GM12878 (cell line): ENCODE results near the gene LRBA. TPM values are rescaled to one million over a fixed set of nuclear protein-coding genes. Genes with fewer than 3 reads are reported as not detected.

Source experiments
- ATAC-seq: fragments of 200-7000 bp; cut with Tn5 transposase; 3 replicates; pipeline ENCODE4 v1.9.1; 2020; ENCODE audit warnings: mild to moderate bottlenecking, moderate library complexity
- BruUV-seq: library from RNA; stranded (reverse); fragments of 400-500 nt; replicated peaks from 2 replicates; lab custom pipeline; 2021; lab: Mats Ljungman, UMichigan
- CTCF ChIA-PET: fragments of 300-600 bp; sonication (Branson Sonifier 250); formaldehyde crosslinking; extraction: SDS; loops from one replicate; lab custom pipeline; 2021; ENCODE audit warnings: inconsistent platforms; lab: Yijun Ruan, JAX
- POLR2A ChIA-PET: fragments of 350-600 bp; formaldehyde crosslinking; extraction: SDS; loops from one replicate; lab custom pipeline; 2021; ENCODE audit warnings: inconsistent platforms; lab: Charles Lee
- RAD21 ChIA-PET: fragments of 300-600 bp; sonication (Branson Sonifier 250); formaldehyde crosslinking; loops from one replicate; lab custom pipeline; 2023; ENCODE audit warnings: antibody characterized with exemption; ENCODE audit not compliant: unreplicated experiment; lab: Charles Lee
- SMC1A ChIA-PET: fragments of 300-600 bp; sonication (Branson Sonifier 250); formaldehyde crosslinking; loops from one replicate; lab custom pipeline; 2023; ENCODE audit not compliant: unreplicated experiment, uncharacterized antibody; lab: Charles Lee
- DNase-seq: peaks from one replicate; pipeline ENCODE4 v3.0.0-alpha.2; 2011; ENCODE audit warnings: low read depth, low spot score
- FAIRE-seq: peaks from 3 replicates; lab custom pipeline; 2011; peaks lifted over from hg19 to GRCh38; lab: Jason Lieb, UNC
- H2AFZ ChIP-seq: 2 replicates; pipeline ENCODE4 v1.6.0; 2011; ENCODE audit warnings: low read depth, low read length, control low read depth; ENCODE audit not compliant: control insufficient read depth
- H3K27ac ChIP-seq: 2 replicates; pipeline ENCODE4 v1.5.1; 2011; ENCODE audit warnings: control low read depth; ENCODE audit not compliant: control insufficient read depth, insufficient read depth
- H3K27me3 ChIP-seq, 2 experiments: replicated peaks in 1 of 2; 2 replicates each; pipeline versions ENCODE4 v1.6.0 to v1.6.1; 2011; ENCODE audit warnings: low read length in 1 of 2; ENCODE audit not compliant: control insufficient read depth in 2 of 2, insufficient read depth in 2 of 2
- H3K36me3 ChIP-seq, 2 experiments: 2 replicates each; pipeline ENCODE4 v1.5.1; 2011; ENCODE audit warnings: low read length in 1 of 2; ENCODE audit not compliant: control insufficient read depth in 2 of 2, insufficient read depth in 2 of 2
- H3K4me1 ChIP-seq: 2 replicates; pipeline ENCODE4 v1.6.1; 2011; ENCODE audit warnings: mild to moderate bottlenecking, low read length, moderate library complexity, mixed read lengths; ENCODE audit not compliant: control insufficient read depth, insufficient read depth
- H3K4me2 ChIP-seq: 2 replicates; pipeline ENCODE4 v1.6.0; 2011; ENCODE audit warnings: control low read depth; ENCODE audit not compliant: control insufficient read depth, insufficient read depth
- H3K4me3 ChIP-seq: fragments of 200-600 bp; sonication (generic); 2 replicates; pipeline ENCODE4 v1.5.1; 2016
- H3K79me2 ChIP-seq: 2 replicates; pipeline ENCODE4 v1.6.0; 2011; ENCODE audit warnings: low read length; ENCODE audit not compliant: control insufficient read depth, insufficient read depth
- H3K9ac ChIP-seq: 2 replicates; pipeline ENCODE4 v1.8.0; 2011; ENCODE audit warnings: low read length, control low read depth, mixed read lengths; ENCODE audit not compliant: control insufficient read depth, insufficient read depth
- H3K9me3 ChIP-seq: replicated peaks from 3 replicates; pipeline ENCODE4 v1.5.1; 2011; ENCODE audit warnings: mild to moderate bottlenecking, low read length; ENCODE audit not compliant: control insufficient read depth, insufficient read depth
- H4K20me1 ChIP-seq: 2 replicates; pipeline ENCODE4 v1.6.0; 2011; ENCODE audit not compliant: control insufficient read depth, insufficient read depth
- EP300 ChIP-seq, 2 experiments: fragments of 150-350 bp in 1 of 2; IDR thresholded peaks; 2 replicates each; pipeline ENCODE4 v1.6.1; 2011 to 2012; ENCODE audit warnings: low read depth in 2 of 2, low read length in 2 of 2, borderline replicate concordance in 1 of 2, improper control_type of control experiment in 1 of 2, inconsistent platforms in 1 of 2; ENCODE audit not compliant: control insufficient read depth in 1 of 2
- IRF5 ChIP-seq: fragments of 450-650 bp; IDR thresholded peaks from 2 replicates; pipeline ENCODE4 v1.6.1; 2017; ENCODE audit warnings: borderline replicate concordance
- NKRF ChIP-seq: fragments of 450-650 bp; conservative IDR thresholded peaks from 2 replicates; pipeline ENCODE4 v1.6.1; 2017; ENCODE audit warnings: mild to moderate bottlenecking, moderate library complexity
- NR2C2 ChIP-seq: IDR thresholded peaks from 2 replicates; pipeline ENCODE4 v1.6.1; 2011; ENCODE audit warnings: borderline replicate concordance, low read depth; ENCODE audit not compliant: control insufficient read depth, insufficient read length
- PKNOX1 ChIP-seq: fragments of 450-650 bp; IDR thresholded peaks from 2 replicates; pipeline ENCODE4 v1.6.1; 2016; ENCODE audit warnings: mild to moderate bottlenecking
- POLR2A ChIP-seq: IDR thresholded peaks from 2 replicates; pipeline ENCODE4 v1.6.1; 2011; ENCODE audit warnings: low read depth, mild to moderate bottlenecking, low read length
- RFX5 ChIP-seq: IDR thresholded peaks from 2 replicates; pipeline ENCODE4 v1.6.1; 2011; ENCODE audit warnings: low read depth, low read length, improper control_type of control experiment
- SMARCA5 ChIP-seq: fragments of 450-650 bp; IDR thresholded peaks from 2 replicates; pipeline ENCODE4 v1.6.1; 2017; ENCODE audit warnings: mild to moderate bottlenecking
- ZNF384 ChIP-seq: IDR thresholded peaks from 2 replicates; pipeline ENCODE4 v1.6.1; 2012; ENCODE audit warnings: low read depth, mild to moderate bottlenecking, low read length, improper control_type of control experiment, borderline replicate concordance
- WGBS: methylation state at CpG from one replicate; pipeline ENCODE4 v1.1.6; 2016; ENCODE audit warnings: low lambda C conversion rate; ENCODE audit not compliant: insufficient replicate concordance, insufficient coverage; ENCODE audit errors: missing lambda C conversion rate; 5-methylcytosine and 5-hydroxymethylcytosine counted together
- in situ Hi-C: fragments of 300-500 bp; cut with MboI; formaldehyde crosslinking; loops from 9 replicates; pipeline ENCODE4 v1.14.3; 2018; ENCODE audit warnings: mixed read lengths
- intact Hi-C: fragments of 100-400 bp; cut with micrococcal nuclease; formaldehyde crosslinking; loops from one replicate; pipeline ENCODE4 v1.14.2; 2022; ENCODE audit not compliant: unreplicated experiment
- polyA plus RNA-seq, 11 experiments: library from polyadenylated mRNA; depleted of rRNA in 4 of 11; unstranded in 6 of 11; stranded (reverse) in 5 of 11; fragments of >200 nt; fragmentation: Nextera tagmentation in 4 of 11; fragmentation: Illumina TruSeq in 1 of 11; extraction: Ambion mirVana in 4 of 11; extraction: Trizol in 1 of 11; gene quantifications; 1 replicate in 1 of 11; 2 replicates in 10 of 11; pipeline versions ENCODE4 v1.2.1 to v1.2.3, GENCODE V29; 2011 to 2016; ENCODE audit warnings: inconsistent platforms in 2 of 11, missing spikeins in 2 of 11, low read depth in 1 of 11
- total RNA-seq, 4 experiments: library from RNA; depleted of rRNA in 3 of 4; stranded (reverse); fragments of >200 nt in 3 of 4; fragmentation: Illumina TruSeq in 1 of 4; extraction: Trizol in 1 of 4; gene quantifications; 2 replicates each; pipeline versions ENCODE4 v1.2.1 to v1.2.3, GENCODE V29; 2013 to 2021
- TF ChIP-seq, protein P1 (sequence below): IDR thresholded peaks from 2 replicates; pipeline ENCODE4 v1.6.1; 2012; ENCODE audit warnings: low read depth, low read length, improper control_type of control experiment
- TF ChIP-seq, protein P2 (sequence below): fragments of 450-650 bp; formaldehyde crosslinking; IDR thresholded peaks from 2 replicates; pipeline ENCODE4 v1.4.0; 2020; ENCODE audit warnings: mild to moderate bottlenecking, moderate library complexity

Gene LRBA
- total and polyA plus RNA-seq, 10 of the 15 experiments (the other 5 are each of a cell fraction or from before 2014, with no cell fraction given) = 20.3 to 93.4 (median 55.0) TPM

- FAIRE-seq (no peak), DNase-seq (no peak), ATAC-seq (no peak)
- Histone ChIP-seq H3K4me1 (no peaks in the 10 kb centered on the region), H3K36me3 (no peaks in the 10 kb centered on the region), H3K4me2 (no peak overlapping the region), H2AFZ (no peak overlapping the region), H3K9ac (no peak overlapping the region), H3K27me3 (no peaks in the 10 kb centered on the region; a peak in 1 of 4 replicates), H3K4me3 (no peak overlapping the region), H3K27ac (no peak overlapping the region), H3K79me2 (no peaks in the 10 kb centered on the region), H3K9me3 (no peaks in the 10 kb centered on the region), H4K20me1 (no peaks in the 10 kb centered on the region)
- RAD21 ChIA-PET = no interaction called here
- TF ChIP-seq POLR2A (no peak), NR2C2 (no peak), EP300 (IDR thresholded peaks at IDR 0.05; ENCODE audit: borderline replicate concordance in 1 of 2, control insufficient read depth in 1 of 2, low read depth in 2 of 2, low read length in 2 of 2) (no peak), PKNOX1 (no peak), NKRF (no peak), ZNF384 (no peak), RFX5 (no peak), SMARCA5 (no peak), IRF5 (no peak)
- TF ChIP-seq, protein P1, sequence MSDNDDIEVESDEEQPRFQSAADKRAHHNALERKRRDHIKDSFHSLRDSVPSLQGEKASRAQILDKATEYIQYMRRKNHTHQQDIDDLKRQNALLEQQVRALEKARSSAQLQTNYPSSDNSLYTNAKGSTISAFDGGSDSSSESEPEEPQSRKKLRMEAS = no peak
- TF ChIP-seq, protein P2, sequence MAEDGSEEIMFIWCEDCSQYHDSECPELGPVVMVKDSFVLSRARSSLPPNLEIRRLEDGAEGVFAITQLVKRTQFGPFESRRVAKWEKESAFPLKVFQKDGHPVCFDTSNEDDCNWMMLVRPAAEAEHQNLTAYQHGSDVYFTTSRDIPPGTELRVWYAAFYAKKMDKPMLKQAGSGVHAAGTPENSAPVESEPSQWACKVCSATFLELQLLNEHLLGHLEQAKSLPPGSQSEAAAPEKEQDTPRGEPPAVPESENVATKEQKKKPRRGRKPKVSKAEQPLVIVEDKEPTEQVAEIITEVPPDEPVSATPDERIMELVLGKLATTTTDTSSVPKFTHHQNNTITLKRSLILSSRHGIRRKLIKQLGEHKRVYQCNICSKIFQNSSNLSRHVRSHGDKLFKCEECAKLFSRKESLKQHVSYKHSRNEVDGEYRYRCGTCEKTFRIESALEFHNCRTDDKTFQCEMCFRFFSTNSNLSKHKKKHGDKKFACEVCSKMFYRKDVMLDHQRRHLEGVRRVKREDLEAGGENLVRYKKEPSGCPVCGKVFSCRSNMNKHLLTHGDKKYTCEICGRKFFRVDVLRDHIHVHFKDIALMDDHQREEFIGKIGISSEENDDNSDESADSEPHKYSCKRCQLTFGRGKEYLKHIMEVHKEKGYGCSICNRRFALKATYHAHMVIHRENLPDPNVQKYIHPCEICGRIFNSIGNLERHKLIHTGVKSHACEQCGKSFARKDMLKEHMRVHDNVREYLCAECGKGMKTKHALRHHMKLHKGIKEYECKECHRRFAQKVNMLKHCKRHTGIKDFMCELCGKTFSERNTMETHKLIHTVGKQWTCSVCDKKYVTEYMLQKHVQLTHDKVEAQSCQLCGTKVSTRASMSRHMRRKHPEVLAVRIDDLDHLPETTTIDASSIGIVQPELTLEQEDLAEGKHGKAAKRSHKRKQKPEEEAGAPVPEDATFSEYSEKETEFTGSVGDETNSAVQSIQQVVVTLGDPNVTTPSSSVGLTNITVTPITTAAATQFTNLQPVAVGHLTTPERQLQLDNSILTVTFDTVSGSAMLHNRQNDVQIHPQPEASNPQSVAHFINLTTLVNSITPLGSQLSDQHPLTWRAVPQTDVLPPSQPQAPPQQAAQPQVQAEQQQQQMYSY (CRISPR knock-in tag) = no peak
- in situ Hi-C loops (loop anchor here (5.0 kb wide), 1 partner anchor 203 kb away; no protein-coding TSS in a partner anchor), intact Hi-C loops (no loop called here)
- CTCF ChIA-PET = interaction anchor here (1.0 to 4.0 kb wide), 3 partner anchors 11 to 222 kb away, joined by 3 to 21 read pairs (median 3); no protein-coding TSS in a partner anchor
- POLR2A ChIA-PET = no interaction called here
- 36% methylated on average over 4 of the region's 4 CpGs for WGBS
- SMC1A ChIA-PET = interaction anchor here (1.4 kb wide), 1 partner anchor 20 kb away, joined by 4 read pairs; no protein-coding TSS in a partner anchor
- no TSS peak for BruUV-seq
Observed at GRCh38 chr4:150219841-150220240, 795.2 kb downstream of the LRBA start.
